GM19395 (cell line): ENCODE results near the gene PON3.
"Not testable (repeated sequence)": the region's sequence is repeated elsewhere in the genome, so short reads cannot be mapped to it uniquely, and the experiment has no call there.

Experiments
- ATAC-seq: cut with Tn5 transposase; IDR thresholded peaks from one replicate; pipeline ENCODE4 v1.9.1; 2021; ENCODE audit warnings: mild to moderate bottlenecking, moderate library complexity; ENCODE audit not compliant: unreplicated experiment

Gene PON3

DNA sequence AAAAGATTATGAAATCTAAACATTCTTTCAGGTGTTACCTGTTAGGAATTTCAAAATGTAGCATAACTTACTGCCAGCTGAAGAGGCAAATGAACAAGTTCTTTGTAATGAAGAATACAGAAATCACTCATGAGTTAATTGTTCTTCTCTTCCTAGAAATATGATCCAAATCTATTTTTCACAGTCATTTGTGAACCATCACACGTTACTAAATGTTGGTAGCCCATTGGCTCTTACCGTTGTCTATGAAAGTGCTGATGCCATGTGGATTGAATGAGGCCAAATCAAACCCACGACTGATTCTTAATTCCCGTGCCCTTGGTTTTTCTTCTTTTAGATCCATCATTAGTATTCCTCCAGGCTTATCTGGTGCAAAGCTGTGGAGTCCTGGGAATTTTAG lies 15.9 kb upstream of the PON3 start:
- ATAC-seq, result no peak

- ATAC-seq, result no peak
Measured at GRCh38 chr7:95411666-95412065, 15.5 kb upstream of the PON3 start.

- ATAC-seq, result no peak
Measured at GRCh38 chr7:95411036-95411435, 14.9 kb upstream of the PON3 start.

GRCh38 chr7:95407751-95408150 lies 11.6 kb upstream of the PON3 start:
- no peak for ATAC-seq

DNA sequence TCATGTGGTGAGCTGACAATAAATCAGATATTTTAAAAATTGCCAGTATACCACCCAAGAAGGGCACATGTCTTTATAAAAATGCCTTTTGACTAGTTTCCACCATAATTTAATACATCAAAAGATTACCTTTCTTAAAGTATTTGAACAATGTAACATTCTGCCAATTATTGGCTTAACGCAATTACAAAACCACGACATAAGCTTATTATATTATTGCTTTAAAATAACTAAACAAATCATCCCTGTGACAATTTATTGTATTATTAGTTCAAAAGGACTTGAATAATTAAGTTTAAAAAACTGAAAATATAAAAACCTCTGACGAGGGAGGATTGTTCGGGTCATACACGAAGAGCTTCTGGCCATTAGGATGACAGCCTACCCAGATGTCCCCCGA lies 9.6 kb upstream of the PON3 start:
- ATAC-seq, result no peak

GRCh38 chr7:95405208-95405607 lies 9.0 kb upstream of the PON3 start:
- no peak for ATAC-seq

DNA sequence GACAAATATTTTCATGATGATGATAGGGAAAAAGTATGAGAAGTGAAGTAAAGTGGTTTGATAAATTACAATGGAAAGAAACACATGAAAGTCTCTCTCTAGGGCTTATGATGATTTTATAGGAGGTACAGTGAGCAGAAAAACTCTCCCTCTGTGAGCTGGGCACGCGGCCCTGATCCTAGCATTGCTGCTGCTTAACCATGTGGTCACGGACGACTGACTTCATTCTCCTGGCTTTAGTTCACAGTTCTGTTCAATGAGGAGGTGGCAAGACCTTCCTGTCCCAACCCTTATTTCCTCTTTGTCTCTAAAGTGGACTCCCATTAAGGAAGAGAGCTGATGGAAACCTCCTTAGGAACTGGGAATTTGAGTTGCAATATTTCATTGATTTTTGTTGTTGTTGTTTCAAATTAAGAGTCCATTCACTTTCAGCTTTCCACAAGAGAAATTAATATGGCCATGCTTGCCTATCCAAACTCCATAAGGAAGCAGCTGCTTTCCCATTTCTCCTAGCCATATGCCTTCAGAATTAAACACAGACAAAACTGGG lies 8.2 kb upstream of the PON3 start:
- ATAC-seq, result no peak

DNA sequence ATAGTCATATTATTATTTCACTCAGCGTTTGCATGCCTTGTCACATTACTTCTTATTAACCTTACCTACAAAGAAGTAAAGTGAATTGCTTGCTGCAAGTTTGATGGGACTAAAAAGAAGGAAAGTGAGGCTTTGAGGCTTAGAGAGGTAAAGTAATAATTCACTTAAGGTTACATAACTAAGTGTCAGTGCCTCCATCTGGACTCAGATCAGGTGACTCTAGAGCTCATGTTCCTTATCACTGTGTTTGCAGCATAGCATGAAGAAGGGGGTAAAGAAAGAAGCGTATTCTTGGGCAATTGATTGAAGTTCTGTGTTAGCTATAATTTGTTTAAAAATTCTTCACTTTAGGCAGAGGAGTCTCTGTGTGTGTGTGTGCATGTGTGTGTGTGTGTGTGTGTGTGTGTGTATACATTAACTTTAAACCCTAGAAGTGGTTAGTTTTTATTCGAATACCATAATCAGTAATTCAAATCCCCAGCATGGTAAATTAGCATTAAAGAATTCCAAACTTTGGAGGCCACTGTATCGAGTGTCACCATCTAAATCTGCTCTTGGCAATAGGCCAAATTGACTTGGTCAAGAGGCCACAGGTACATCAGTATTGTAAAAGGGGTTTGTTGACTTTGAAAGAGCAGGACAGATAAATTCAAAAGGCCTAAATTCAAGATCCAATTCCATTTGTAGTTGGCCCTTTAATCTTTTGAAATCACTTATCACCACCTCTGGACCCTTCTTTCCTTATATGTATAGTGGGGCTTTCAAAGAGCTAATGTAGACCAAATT lies 2.2 kb upstream of the PON3 start:
- no peak for ATAC-seq

DNA sequence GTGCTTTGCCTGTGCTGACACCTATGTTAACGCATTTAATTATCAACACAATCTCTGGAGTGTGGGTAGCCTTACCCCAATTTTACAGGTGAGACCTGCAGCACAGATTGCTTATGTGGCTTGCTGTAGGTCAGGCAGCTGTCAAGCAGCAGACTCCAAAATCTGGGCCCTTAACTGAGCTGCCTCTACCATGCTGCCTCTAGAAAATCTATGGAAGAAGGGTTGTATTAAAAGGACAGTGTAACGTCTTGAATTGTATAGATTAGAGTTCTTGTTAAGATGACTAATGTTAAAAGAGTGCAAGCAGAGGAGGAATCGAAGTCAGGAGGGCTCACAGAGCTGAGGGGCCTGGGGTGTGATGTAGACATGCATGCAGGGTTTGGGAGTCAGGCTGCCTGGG lies 1.2 kb upstream of the PON3 start:
- no peak for ATAC-seq

DNA sequence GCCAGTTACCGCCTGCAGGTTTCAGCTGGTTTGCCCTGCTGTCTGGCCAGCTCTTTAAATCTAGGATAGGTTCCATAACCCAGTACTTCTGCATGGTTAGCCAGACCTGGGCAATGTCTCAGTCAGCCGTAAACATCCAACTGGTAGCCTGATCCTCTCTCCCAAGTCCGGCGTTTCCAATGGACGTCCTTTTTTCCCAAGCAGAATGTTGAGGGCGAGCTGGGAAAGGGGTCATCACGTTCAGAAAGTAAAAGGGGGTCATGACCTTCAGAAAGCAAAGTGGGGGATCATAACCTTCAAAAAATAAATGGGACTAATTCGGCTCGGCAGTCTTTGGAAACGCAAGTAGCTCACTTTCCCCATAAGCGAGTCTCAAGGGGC lies 430 bp downstream of the PON3 start:
- ATAC-seq, result no peak

DNA sequence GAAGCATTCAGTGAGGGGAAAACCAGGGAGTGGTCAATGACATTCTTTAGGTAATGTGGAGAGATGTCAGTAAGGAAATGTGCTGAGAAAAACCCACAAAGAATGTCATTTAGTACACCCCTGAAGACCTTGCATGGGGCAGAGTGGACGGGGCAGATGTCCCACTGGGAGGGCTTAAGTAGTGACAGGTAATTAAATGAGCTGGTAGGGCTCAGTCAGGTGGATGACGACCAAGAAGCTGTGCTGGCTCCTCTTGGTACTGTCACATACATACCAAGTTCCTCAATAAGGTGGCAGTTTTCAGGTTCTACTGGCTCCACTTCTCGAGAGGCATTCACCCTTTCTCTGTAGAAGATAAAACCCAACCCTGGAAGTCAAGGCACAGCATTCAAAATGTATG lies 1.8 kb downstream of the PON3 start:
- no peak for ATAC-seq

DNA sequence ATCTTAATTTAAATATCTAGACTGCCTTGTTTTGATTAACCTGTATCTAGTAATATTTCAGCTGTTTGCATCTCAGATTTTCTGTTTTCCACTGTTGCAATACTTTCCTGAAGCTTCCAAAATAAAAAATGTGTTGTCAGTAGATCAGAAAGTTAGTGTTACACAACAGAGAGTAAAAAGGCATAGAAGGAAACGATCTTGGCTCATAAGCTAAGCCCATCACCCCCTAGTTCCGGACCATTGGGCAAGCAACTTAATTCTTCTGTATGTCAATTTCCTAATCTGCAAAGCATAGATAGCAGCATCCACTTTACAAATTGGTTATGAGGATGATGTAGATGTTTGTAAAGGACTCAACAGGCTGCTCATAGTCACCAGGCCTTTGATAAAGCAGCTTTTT lies 4.4 kb downstream of the PON3 start:
- ATAC-seq, result no peak

GRCh38 chr7:95389516-95389915 lies 6.7 kb downstream of the PON3 start:
- ATAC-seq, result no peak

- not testable (repeated sequence) for ATAC-seq
Measured at GRCh38 chr7:95379457-95379856, 16.7 kb downstream of the PON3 start.

DNA sequence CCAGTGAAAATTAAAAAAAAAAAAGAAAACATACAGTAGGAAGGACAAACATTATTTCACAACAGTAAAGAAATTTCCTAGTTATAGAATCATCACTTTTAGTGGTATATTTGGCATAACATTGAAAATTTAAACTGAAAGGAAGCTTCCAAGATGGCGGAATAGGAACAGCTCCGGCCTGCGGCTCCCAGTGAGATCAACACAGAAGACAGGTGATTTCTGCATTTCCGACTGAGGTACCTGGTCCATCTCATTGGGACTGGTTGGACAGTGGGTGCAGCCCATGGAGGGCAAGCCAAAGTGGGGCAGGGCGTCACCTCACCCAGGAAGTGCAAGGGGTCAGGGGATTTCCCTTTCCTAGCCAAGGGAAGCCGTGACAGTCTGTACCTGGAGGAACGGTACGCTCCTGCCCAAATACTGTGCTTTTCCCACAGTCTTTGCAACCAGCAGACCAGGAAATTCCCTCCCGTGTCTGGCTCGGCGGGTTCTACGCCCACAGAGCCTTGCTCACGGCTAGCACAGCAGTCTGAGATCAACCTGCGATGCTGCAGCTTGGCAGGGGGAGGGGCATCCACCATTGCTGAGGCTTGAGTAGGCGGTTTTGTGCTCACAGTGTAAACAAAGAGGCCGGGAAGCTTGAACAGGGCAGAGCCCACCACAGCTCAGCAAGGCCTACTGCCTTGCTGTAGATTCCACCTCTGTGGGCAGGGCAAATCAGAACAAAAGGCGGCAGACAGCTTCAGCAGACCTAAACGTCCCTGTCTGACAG lies 19.4 kb downstream of the PON3 start:
- no peak for ATAC-seq

- no peak for ATAC-seq
Measured at GRCh38 chr7:95375591-95376257, 20.5 kb downstream of the PON3 start.

GRCh38 chr7:95373323-95373722 lies 22.9 kb downstream of the PON3 start:
- ATAC-seq, result no peak

GRCh38 chr7:95368235-95368634 lies 27.9 kb downstream of the PON3 start:
- no peak for ATAC-seq

- no peak for ATAC-seq
Measured at GRCh38 chr7:95367606-95368005, 28.6 kb downstream of the PON3 start.

GRCh38 chr7:95365151-95365550 lies 31.0 kb downstream of the PON3 start:
- ATAC-seq, result no peak

- no peak for ATAC-seq
Measured at GRCh38 chr7:95357623-95358022, 38.6 kb downstream of the PON3 start.
